Stomach (tissue), 4 donors: ENCODE results near the gene IGSF8.

ENCODE experiments used
- POLR2A ChIP-seq, 4 donors: fragments of 450-650 bp; IDR thresholded peaks; one replicate each; pipeline ENCODE4 v1.6.1; 2016; ENCODE audit warnings: antibody characterized with exemption in 4 of 4, control low read depth in 2 of 4, mild to moderate bottlenecking in 1 of 4, moderate library complexity in 1 of 4
- POLR2AphosphoS5 ChIP-seq, 3 donors: sonication (generic); formaldehyde crosslinking; IDR thresholded peaks; one replicate each; pipeline ENCODE4 v1.6.1; 2016; ENCODE audit warnings: antibody characterized with exemption in 3 of 3
- TF ChIP-seq, protein P1 (sequence below), 7 experiments: fragments of 450-650 bp in 4 of 7; fragments of 200-600 bp in 3 of 7; sonication (generic) in 3 of 7; IDR thresholded peaks; one replicate each; pipeline ENCODE4 v1.5.1; 2016 to 2019; ENCODE audit warnings: antibody characterized with exemption in 7 of 7, control low read depth in 2 of 7, mild to moderate bottlenecking in 1 of 7

DNA sequence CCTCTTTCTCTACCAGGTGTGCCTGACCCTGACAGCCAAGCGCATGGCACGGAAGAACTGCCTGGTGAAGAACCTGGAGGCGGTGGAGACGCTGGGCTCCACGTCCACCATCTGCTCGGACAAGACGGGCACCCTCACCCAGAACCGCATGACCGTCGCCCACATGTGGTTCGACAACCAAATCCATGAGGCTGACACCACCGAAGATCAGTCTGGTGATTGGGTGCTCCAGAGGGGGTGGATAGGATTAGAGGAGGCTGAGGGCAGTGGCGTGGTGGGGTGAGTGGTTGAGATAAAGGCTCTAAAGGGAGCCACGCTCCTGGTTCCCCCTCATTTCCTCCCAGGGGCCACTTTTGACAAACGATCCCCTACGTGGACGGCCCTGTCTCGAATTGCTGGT, 30.2 kb upstream of the IGSF8 start:
- TF ChIP-seq, protein P1, sequence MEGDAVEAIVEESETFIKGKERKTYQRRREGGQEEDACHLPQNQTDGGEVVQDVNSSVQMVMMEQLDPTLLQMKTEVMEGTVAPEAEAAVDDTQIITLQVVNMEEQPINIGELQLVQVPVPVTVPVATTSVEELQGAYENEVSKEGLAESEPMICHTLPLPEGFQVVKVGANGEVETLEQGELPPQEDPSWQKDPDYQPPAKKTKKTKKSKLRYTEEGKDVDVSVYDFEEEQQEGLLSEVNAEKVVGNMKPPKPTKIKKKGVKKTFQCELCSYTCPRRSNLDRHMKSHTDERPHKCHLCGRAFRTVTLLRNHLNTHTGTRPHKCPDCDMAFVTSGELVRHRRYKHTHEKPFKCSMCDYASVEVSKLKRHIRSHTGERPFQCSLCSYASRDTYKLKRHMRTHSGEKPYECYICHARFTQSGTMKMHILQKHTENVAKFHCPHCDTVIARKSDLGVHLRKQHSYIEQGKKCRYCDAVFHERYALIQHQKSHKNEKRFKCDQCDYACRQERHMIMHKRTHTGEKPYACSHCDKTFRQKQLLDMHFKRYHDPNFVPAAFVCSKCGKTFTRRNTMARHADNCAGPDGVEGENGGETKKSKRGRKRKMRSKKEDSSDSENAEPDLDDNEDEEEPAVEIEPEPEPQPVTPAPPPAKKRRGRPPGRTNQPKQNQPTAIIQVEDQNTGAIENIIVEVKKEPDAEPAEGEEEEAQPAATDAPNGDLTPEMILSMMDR (IDR thresholded peaks at IDR 0.05), result no peak
- TF ChIP-seq POLR2AphosphoS5 (IDR thresholded peaks at IDR 0.05), result no peak
- TF ChIP-seq POLR2A (IDR thresholded peaks at IDR 0.05), result no peak
